Activated CD4-positive, alpha-beta T cell treated with anti-CD3 and anti-CD28 coated beads, Interleukin-2, Interleukin-6, amounts not matched to agents 100 ng/mL and 50 ng/mL, durations not matched to agents 16 hours and 8 hours (primary cell): ENCODE data around the gene RFC1.

Experiments used
- DNase-seq: peaks from one replicate; pipeline ENCODE4 v3.0.0-alpha.2; 2020

The RFC1 gene

GRCh38 chr4:39349326-39349725, 16.8 kb downstream of the RFC1 start:
- DNase-seq, result no peak

DNA sequence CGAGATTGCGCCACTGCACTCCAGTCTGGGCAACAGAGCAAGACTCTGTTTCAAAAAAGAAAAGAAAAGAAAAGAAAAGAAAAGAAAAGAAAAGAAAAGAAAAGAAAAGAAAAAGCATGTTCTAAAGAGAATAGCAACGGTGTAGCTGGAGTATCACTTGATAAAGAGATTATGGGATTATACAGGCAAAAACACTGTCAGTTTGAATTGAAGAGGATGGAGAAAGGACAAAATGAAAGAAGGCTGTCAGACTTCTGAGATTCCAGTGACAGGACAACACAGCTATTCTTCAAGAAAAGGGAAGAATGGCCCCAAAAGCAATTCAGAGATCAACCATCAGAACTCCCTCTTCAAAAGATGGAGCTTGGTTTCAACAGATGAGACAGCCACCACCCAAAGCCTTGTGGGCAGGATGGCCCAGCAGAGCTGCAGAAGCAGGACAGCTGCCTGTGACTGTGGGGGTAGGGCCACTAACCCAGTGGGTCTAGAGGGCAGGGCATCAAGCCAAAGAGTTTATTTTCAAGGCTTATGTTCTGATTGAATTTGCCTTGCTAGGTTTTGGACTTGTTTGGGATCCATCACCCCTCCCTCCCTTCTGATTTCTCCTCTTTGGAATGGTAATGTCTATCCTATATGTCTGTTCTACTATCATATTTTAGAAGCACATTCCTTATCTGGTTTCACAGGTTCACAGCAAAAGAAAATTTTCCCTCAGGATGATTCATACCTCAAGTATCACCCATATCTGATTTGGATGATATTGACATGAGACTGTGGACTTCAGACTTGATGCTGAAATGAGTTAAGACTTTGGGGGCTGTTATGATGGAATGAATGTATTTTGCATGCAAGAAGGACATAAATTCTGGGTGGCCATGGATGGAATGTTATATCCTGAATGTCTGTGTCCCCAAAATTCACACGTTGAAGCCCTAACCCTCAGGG, 17.5 kb downstream of the RFC1 start:
- DNase-seq, result peak; percentile 36

GRCh38 chr4:39346856-39347519, 19.2 kb downstream of the RFC1 start:
- no peak for DNase-seq

DNA sequence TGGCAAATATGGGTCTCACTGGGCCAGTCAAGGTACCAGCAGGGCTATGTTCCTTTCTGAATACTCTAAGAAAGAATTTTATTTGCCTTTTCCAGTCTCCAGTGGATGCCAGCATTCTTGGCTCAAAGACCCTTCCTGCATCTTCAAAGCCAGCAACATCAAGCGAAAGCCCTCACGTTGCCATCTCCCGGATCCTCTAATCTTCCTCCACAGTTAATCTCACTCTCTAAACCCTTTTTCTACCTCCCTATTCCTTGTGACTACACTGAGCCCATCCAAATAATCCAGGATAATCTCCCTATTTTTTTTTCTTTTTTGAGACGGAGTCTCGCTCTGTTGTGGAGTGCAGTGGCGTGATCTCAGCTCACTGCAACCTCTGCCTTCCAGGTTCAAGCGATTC, 23.4 kb downstream of the RFC1 start:
- no peak for DNase-seq

DNA sequence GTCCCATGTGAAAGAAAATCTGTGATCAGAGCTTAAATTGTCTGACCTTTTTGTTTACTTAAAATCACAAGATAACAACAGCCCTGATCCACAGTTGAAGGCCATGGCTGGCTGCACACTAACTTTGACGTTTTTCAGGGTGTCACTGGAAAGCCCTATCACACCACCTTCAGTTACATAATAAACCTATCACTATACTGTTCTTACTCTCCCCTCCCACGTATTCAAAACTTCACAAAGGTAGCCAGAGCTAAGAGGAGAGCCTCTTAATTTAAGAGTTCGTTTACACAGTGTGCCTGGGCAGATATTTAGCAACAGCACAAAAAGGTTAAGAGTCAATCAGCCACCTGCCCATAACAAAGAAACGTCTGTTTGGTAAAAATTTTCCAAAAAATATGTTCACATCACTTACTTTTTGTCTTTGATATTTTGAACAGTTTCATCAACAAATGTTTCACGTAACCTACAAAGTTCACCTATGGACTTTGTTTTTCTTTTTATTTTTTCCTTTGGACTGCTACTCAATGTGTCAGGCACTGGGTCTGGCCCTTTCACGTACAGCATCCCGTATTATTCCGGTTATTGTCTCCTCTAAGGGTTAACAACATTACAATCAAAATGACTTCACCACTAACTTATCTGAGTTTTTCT, 25.0 kb downstream of the RFC1 start:
- no peak for DNase-seq

- no peak for DNase-seq
Measured at GRCh38 chr4:39339968-39340367, 26.2 kb downstream of the RFC1 start.

- no peak for DNase-seq
Measured at GRCh38 chr4:39337841-39338240, 28.3 kb downstream of the RFC1 start.

- no peak for DNase-seq
Measured at GRCh38 chr4:39335566-39335965, 30.6 kb downstream of the RFC1 start.

DNA sequence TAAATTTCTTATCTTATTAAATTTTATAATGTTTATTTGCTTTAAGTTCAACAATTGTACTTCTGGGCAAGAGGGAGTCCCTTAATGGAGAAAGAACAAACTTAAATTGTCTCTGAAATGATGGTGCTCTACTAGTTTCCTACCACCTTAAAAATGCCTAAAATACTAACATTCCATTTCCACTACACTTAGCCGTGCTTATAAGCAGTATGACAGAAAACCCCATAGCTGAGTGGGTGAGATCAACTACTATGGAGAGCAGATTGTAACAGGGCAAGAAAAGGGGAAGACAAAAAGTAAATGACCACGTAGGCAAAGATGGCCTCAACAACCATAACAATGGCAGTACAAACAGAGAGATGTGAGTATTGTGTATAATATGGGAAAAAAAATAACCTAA, 35.0 kb downstream of the RFC1 start:
- no peak for DNase-seq

DNA sequence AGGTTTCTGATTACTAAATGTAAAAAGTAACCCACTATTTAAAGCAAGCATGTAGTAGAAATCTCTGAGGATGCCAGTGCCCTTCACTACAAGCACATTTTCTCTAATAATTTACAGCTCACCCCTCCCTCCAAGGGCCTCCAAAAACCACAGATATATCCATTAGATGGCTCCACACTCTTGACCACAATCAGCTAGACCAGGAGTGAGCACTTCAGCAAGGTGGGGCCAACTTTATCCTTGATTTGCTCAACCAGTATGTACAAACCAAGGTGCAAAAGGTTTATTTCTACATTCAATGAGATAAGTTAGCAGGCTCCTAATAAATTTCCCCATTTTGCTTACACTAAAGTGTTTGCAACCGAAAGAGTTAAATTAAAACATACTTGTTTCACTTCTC, 35.8 kb downstream of the RFC1 start:
- DNase-seq, result no peak

GRCh38 chr4:39326468-39326977, 39.6 kb downstream of the RFC1 start:
- DNase-seq, result no peak

DNA sequence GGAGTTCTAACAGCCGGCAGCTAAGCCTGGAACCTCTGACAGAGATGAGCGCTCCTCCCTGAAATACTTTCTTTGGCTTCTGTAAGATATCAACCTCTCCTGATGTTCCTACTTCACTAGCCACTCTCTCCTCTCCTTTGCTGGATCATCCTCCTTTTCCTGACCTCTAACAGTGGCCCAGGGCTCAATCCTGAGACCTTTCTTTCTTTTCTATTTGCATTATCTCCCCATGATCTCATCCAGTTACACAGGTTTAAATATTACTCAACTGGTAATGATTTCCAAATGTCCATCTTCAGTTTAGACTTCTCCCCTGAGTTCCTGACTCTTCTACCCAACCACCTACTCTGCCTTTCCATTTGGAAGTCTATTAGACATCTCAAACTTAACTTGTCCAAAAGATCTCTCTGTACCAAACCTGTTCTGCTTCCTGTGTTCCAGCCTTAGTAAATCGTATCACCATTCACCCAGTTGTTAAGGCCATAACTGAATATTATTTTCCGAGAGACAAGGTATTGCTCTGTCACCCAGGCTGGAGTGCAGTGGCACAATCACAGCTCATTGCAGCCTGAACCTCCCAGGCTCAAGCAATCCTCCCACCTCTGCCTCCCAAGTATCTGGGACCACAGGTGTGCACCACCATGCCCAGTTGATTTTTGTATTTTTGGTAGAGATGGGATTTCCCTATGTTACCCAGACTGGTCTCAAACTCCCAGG, 41.1 kb downstream of the RFC1 start:
- no peak for DNase-seq

DNA sequence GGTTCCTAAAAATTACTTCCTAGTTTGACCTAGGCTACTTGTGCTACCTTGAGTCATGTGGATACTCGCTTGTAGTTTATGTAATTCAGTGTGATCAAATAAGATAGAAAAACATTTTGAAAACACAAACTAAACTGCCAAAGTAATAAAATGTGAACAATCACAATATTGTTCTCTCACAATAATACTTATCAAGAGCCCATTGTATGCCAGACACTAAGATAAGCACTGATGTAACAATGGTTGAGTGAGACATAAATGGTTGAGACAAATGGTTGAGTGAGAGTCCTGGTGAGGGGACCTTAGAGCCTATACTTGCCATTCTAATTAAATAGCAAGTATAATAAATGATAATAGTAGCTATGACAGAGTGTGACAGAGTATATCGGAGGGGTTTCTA, 41.7 kb downstream of the RFC1 start:
- no peak for DNase-seq

GRCh38 chr4:39323821-39324220, 42.3 kb downstream of the RFC1 start:
- no peak for DNase-seq

GRCh38 chr4:39320381-39321115, 45.6 kb downstream of the RFC1 start:
- no peak for DNase-seq

DNA sequence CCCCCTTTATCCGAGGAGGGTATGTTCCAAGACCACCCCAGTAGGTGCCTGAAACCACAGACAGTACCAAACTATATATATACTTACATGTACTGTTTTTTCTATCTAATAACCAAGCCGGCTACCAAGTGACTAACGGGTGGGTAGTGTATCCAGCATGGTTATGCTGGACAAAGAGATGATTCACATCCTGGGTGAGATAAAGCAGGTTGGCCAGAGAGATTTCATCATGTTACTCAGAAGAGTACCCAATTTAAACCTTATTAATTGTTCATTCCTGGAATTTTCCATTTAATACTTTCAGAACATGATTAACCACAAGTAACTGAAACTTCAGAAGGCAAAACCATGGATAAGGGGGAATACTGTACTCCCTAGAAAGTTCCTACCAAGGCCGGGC, 46.5 kb downstream of the RFC1 start:
- DNase-seq, result peak; percentile 6

- no peak for DNase-seq
Measured at GRCh38 chr4:39312816-39313215, 53.3 kb downstream of the RFC1 start.

- DNase-seq, result no peak
Measured at GRCh38 chr4:39308611-39309010, 57.6 kb downstream of the RFC1 start.

DNA sequence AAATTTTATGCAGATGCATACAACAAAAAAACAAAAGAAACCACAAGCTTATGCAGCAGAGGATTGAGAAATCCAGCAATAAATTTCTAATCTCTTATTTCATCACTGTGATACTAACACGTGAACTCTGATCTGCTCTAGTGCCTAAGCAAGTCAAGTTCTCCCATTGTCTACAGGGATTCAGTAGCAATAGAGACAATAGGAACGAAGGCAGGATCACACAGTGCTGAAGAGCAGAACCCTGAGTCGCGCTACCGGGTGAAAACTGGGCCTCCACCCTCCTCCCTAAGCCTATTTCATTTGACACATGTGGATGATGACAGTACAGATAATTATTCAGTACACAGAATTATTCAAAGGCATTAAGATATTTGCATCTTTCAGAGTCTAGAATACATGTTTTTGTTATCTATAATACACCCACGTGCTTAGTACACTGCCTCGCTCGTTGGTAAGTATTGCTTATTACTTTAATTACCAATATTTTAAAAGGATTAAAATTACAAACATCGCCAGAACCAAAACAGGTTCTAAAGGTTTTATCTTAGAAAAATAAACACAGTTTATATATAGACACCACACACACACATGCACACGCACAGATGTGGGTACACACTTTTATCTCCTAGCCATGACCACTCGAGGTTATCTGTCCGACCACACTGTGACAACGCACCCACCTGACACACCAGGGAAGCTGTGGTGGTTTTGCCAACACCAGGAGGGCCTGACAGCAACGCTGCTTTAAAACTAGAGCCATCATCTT, 60.1 kb downstream of the RFC1 start:
- DNase-seq, result no peak

DNA sequence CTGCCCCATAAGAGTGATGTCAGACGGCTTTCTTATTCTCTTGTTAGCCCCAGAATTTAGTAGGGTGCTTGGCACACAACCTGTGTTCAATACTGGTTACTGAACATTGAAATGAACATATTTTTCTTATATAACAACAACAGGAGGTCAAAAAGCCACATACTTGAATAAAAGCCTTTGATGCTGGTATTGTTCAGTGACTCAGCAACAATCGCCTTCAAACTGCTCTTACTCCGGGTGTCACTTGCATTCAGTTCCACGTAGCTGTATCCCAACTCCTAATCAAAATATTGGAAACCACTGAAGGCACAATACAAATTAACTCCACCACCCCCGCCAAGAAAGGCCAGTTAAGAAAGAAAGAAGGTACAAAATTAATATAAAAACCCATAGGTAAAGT, 61.5 kb downstream of the RFC1 start:
- DNase-seq, result no peak

DNA sequence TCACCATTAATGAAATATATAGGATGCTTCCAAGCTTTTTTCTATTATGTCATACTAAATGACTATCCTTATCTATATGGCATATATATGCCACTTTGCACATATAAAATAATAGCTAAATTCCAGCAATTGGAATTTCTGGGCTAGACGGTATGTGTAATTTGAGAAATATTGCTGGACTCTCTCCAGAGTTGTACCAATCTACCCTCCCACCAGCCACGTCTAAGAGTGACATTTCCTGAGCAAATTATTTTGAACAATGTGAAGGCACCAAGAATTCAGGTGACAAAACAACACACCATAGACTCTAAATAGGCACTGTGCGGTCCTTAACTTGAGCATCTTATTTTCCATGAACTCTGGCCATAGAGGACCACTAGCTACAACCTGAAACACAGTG, 62.3 kb downstream of the RFC1 start:
- no peak for DNase-seq
